Measurements from ENCODE around the gene MRPS34.

Gene MRPS34

DNA sequence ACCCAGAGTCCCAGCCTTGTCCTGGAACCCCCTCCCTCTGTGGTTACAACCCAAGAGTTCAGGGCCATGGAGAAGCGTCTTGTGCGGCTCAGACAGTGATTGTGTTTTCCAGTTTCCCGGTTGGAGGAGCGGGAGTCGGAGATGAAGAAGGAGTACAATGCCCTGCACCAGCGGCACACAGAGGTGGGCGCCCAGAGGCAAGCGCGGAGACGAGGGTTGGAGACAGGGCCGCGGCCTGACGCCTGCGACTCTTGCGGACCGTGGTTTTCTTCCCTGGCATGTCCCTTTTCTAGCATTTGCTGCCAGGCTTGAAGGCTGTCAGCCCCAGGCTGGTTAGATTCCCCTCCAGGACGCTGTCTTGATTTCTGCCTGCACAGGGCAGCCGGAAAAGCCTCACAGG is 43.9 kb downstream of the MRPS34 start:
- no peak overlapping the region for H3K4me3 ChIP-seq (ENCODE audit: low read depth, low read length)
- TF ChIP-seq, protein P1, sequence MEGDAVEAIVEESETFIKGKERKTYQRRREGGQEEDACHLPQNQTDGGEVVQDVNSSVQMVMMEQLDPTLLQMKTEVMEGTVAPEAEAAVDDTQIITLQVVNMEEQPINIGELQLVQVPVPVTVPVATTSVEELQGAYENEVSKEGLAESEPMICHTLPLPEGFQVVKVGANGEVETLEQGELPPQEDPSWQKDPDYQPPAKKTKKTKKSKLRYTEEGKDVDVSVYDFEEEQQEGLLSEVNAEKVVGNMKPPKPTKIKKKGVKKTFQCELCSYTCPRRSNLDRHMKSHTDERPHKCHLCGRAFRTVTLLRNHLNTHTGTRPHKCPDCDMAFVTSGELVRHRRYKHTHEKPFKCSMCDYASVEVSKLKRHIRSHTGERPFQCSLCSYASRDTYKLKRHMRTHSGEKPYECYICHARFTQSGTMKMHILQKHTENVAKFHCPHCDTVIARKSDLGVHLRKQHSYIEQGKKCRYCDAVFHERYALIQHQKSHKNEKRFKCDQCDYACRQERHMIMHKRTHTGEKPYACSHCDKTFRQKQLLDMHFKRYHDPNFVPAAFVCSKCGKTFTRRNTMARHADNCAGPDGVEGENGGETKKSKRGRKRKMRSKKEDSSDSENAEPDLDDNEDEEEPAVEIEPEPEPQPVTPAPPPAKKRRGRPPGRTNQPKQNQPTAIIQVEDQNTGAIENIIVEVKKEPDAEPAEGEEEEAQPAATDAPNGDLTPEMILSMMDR (IDR thresholded peaks at IDR 0.05; ENCODE audit: low read depth, low read length), result no peak

DNA sequence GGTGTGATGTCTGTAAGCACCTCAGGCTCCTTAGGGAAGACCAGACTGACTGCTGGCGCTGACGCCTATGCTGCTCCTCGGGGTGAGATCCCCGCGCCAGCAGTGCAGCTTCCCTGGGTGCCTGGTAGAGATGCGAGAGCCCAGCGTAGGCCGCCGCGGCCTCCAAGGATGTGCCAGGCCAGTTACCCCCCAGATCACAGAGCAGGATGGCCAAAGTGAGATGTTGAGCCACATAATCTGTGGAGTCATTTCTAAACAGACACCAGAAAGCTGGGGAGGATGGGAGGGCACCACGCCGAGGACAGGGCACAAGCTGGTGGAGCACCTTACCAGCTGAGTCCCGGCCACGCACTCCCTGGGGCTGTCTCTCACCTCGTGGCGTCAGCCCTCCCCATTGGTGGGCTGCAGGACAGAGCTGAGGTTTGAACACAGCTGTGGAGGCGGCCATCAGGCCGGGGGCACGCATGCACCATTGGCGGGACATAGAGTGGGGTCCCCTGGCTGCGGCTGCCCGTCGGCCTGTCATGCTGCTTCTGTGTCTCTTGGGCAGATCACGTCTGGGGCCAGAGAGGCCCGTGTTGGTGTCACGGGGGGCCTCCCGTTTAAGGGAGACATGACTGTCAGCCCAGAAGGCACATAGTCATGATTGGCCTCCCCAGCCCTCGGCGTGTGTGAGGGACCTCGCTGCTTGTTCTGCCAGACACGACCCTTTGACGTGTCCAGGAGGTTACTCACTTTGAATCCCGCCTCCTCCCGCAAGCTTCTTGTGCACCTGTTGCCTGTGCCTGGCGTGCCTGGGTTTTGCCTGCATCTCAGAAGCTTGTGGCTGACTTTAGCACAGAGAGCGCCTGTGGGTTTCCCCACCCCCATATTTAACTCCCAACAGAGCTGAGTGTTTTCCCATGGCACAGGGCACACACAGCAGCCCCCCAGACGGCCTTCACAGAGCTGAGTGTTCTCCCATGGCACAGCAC is 45.0 kb downstream of the MRPS34 start:
- H3K4me3 ChIP-seq (ENCODE audit: low read depth, low read length), result no peak overlapping the region
- TF ChIP-seq, protein P1 (IDR thresholded peaks at IDR 0.05; ENCODE audit: low read depth, low read length), result no peak

DNA sequence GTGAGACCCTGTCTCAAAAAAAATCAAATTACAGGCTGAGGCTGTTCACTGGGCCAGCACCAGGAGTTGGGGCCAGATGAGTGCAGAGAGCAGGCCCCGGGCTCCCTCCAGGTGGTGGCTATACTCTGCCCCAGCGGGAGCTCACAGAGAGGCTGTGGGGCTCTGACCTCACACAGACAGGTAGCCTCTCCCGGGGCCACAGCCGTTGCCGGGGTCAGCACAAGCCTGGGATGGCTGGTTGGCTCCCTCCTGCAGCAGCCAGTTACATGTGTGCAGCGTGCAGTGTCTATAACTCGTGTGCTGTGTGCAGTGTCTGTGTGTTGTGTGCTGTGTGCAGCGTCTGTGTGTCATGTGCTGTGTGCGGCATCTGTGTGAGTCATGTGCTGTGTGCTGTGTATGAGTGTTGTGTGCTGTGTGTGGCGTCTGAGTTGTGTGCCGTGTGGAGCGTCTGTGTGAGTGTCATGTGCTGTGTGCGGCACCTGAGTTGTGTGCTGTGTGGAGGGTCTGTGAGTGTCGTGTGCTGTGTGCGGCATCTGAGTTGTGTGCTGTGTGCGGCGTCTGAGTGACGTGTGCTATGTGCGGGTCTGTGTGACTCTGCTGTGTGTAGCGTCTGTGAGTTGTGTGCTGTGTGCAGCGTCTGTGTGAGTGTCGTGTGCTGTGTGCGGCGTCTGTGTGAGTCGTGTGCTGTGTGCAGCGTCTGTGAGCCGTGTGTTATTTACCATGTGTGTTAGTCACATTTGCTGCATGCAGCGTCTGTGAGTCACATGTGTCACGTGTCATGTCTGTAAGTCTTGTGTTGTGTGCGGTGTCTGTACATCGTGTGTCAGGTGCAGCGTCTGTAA is 46.1 kb downstream of the MRPS34 start:
- TF ChIP-seq, protein P1 (IDR thresholded peaks at IDR 0.05; ENCODE audit: low read depth, low read length), result no peak
- no peak overlapping the region for H3K4me3 ChIP-seq (ENCODE audit: low read depth, low read length)

DNA sequence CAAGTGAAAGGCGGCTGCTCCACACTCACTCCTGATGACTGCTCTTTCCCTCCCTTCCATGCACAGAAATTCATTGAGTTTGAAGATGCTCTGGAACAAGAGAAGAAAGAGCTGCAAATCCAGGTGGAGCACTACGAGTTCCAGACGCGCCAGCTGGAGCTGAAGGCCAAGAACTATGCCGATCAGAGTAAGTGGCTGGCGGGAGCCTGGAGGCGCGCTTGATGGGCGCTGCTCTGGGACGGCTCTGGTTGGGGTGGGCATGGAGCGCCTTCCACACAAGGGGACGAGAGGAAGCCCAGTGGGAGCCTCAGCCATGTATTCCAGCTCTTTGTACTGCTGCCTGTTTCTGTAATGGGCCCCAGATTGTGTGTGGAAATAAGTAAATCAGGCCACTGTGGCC is 48.4 kb downstream of the MRPS34 start:
- TF ChIP-seq, protein P1 (IDR thresholded peaks at IDR 0.05; ENCODE audit: low read depth, low read length), result no peak
- H3K4me3 ChIP-seq (ENCODE audit: low read depth, low read length), result no peak overlapping the region

DNA sequence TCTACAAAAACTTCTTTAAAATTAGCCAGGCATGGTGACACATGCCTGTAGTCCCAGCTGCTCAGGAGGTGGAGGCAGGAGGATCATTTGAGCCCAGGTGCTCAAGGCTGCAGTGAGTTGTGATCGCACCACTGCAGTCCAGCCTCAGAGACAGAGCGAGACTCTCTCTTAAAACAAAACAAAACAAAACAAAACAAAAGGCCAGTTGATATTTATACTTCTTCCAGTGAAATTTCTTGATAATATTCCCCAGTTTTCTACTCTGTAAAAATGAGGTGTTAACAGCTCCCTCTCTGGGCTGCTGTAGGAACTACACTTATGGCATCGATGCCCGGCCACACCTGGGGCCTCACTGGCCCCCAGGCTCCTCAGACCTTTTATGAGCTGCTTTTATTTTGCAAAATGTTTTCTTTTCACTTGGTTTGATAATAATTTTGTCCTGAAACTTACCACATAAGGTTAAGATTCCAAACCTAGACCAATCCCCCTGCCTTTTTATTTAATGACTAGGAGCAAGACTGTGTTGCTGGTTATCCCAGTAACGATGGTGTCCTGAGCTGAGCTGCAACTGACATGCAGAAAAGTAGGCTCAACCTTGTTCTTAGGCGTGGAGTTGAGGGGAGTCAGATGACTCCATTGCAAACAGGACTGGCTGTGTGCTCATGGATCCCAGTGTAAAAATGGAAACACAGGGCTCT is 49.3 kb downstream of the MRPS34 start:
- H3K4me3 ChIP-seq (ENCODE audit: low read depth, low read length), result no peak overlapping the region
- TF ChIP-seq, protein P1 (IDR thresholded peaks at IDR 0.05; ENCODE audit: low read depth, low read length), result peak; percentile 89
